Measurements from ENCODE around the gene RIC8B. TPM values are rescaled to one million over a fixed set of nuclear protein-coding genes. Genes with fewer than 3 reads are reported as not detected.
A peak's percentile ranks its signal among the peaks of the same experiment; 100 is the strongest.

Gene RIC8B
- total and polyA plus RNA-seq, 2 of the 13 experiments (the other 11 are each of a cell fraction or from before 2014, with no cell fraction given), result 5.1 to 7.5 TPM

DNA sequence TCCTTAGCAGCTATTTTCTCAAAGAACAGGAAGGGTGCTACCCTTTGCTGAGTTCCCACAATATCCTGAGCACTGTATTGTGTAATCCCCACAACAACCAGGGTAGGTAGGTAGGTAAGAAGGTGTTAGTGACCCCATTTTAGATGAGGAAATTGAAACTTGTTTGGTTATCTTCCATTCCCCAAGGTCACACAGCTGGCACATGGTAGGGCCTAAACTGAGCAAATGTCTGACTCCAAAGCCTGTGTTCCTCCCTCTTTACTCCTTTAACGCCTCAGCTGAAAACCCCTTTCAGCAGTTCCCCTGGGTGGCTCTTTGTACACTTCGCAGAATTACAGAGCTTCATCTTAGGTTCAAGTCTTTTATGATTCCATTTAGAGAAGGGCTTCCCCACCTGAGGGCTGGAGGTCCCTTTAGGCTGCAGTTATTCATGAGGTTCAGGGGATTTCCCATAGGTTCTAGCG lies 26.5 kb upstream of the RIC8B start:
- CTCF ChIA-PET (ENCODE audit: low intra/inter-chr PET ratio, low total read pairs), result no interaction called here
- DNase-seq (ENCODE audit: low spot score), result no peak
- POLR2A ChIA-PET, result interaction anchor here (0.9 kb wide), 1 partner anchor 12 kb away, joined by 3 read pairs; no protein-coding TSS in a partner anchor
- no TSS peak for BruUV-seq (replicated peaks)
- FAIRE-seq, result no peak
- TF ChIP-seq CEBPB (IDR thresholded peaks at IDR 0.05; ENCODE audit: borderline replicate concordance, low read depth, low read length), result peak; percentile 59
- TF ChIP-seq ZNF354B (CRISPR knock-in tag; IDR thresholded peaks at IDR 0.05), result no peak
- intact Hi-C loops (cut with micrococcal nuclease; ENCODE audit: unreplicated experiment), result no loop called here
- Histone ChIP-seq H3K27ac (ENCODE audit: extremely low read length, insufficient read depth, low read length) (no peak overlapping the region), H3K27me3 (ENCODE audit: control insufficient read depth in 1 of 2, insufficient read depth in 2 of 2, low read length in 2 of 2) (no peaks in the 10 kb centered on the region; a peak in 1 of 5 replicates), H3K4me2 (ENCODE audit: low read depth, low read length) (no peak overlapping the region), H3K9me3 (ENCODE audit: low read length) (no peaks in the 10 kb centered on the region), H4K20me1 (ENCODE audit: insufficient read depth, low read length) (no peaks in the 10 kb centered on the region), H3K79me2 (ENCODE audit: insufficient read depth, low read length) (no peaks in the 10 kb centered on the region), H2AFZ (ENCODE audit: low read length) (no peak overlapping the region), H3K9ac (ENCODE audit: insufficient read depth, low read depth, low read length) (no peak overlapping the region), H3K4me1 (ENCODE audit: insufficient read depth, low read length) (peaks cover 10% of the 10 kb centered on the region), H3K4me3 (replicated peaks in 1 of 3; ENCODE audit: insufficient read depth in 1 of 3, low read depth in 2 of 3, low read length in 3 of 3) (no peak overlapping the region), H3K36me3 (replicated peaks in 1 of 2; ENCODE audit: control insufficient read depth in 1 of 2, insufficient read depth in 2 of 2, low read length in 2 of 2) (no peaks in the 10 kb centered on the region)
- ATAC-seq, result no peak
- in situ Hi-C loops (cut with HindIII; ENCODE audit: extremely low pct_ligation_motif_present, low pct_unique_long_range_greater_than_20kb), result no loop called here
- WGBS (ENCODE audit: low lambda C conversion rate), result 61% methylated on average over 3 of the region's 3 CpGs

DNA sequence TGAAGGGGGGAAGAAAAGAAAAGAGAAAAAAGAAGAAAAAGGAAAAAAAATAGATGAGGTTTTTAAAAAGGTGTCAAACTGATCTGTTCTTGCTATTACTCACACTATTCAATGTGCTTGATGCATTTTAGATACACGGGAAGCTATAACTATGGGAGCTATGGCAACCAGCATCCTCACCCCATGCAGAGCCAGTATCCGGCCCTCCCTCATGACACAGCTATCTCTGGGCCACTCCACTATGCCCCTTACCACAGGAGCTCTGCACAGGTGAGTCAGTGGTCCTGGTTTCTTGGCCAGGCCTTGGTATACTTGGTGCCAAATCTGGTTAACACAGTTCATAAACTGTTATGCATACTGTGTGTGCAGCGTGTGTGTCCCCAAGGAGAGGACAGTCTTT lies 24.0 kb upstream of the RIC8B start:
- Histone ChIP-seq H3K4me2 (ENCODE audit: low read depth, low read length) (no peak overlapping the region), H3K4me3 (replicated peaks in 1 of 3; ENCODE audit: insufficient read depth in 1 of 3, low read depth in 2 of 3, low read length in 3 of 3) (no peak overlapping the region), H3K27ac (ENCODE audit: extremely low read length, insufficient read depth, low read length) (no peak overlapping the region), H3K9ac (ENCODE audit: insufficient read depth, low read depth, low read length) (no peak overlapping the region), H3K79me2 (ENCODE audit: insufficient read depth, low read length) (no peaks in the 10 kb centered on the region), H3K4me1 (ENCODE audit: insufficient read depth, low read length) (no peaks in the 10 kb centered on the region), H3K36me3 (replicated peaks in 1 of 2; ENCODE audit: control insufficient read depth in 1 of 2, insufficient read depth in 2 of 2, low read length in 2 of 2) (no peaks in the 10 kb centered on the region), H4K20me1 (ENCODE audit: insufficient read depth, low read length) (no peaks in the 10 kb centered on the region), H3K9me3 (ENCODE audit: low read length) (no peaks in the 10 kb centered on the region), H2AFZ (ENCODE audit: low read length) (no peak overlapping the region), H3K27me3 (ENCODE audit: control insufficient read depth in 1 of 2, insufficient read depth in 2 of 2, low read length in 2 of 2) (no peaks in the 10 kb centered on the region; a peak in 1 of 5 replicates)
- FAIRE-seq (no peak), DNase-seq (ENCODE audit: low spot score) (no peak), ATAC-seq (no peak)
- POLR2A ChIA-PET, result no interaction called here
- intact Hi-C loops (cut with micrococcal nuclease; ENCODE audit: unreplicated experiment), result no loop called here
- BruUV-seq (replicated peaks), result no TSS peak
- in situ Hi-C loops (cut with HindIII; ENCODE audit: extremely low pct_ligation_motif_present, low pct_unique_long_range_greater_than_20kb), result no loop called here
- WGBS (ENCODE audit: low lambda C conversion rate), result 23% methylated on average over 3 of the region's 3 CpGs
- CTCF ChIA-PET (ENCODE audit: low intra/inter-chr PET ratio, low total read pairs), result no interaction called here
- TF ChIP-seq SP4 (CRISPR knock-in tag; IDR thresholded peaks at IDR 0.05) (no peak), BCL6 (CRISPR knock-in tag; IDR thresholded peaks at IDR 0.05) (no peak), NR2C2 (CRISPR knock-in tag; IDR thresholded peaks at IDR 0.05; ENCODE audit: borderline replicate concordance) (no peak), RAD51 (IDR thresholded peaks at IDR 0.05; ENCODE audit: borderline replicate concordance) (no peak), ZNF672 (CRISPR knock-in tag; IDR thresholded peaks at IDR 0.05) (no peak), NFIB (CRISPR knock-in tag; IDR thresholded peaks at IDR 0.05; ENCODE audit: borderline replicate concordance) (no peak), RFX1 (IDR thresholded peaks at IDR 0.05) (no peak), CBFB (CRISPR knock-in tag; IDR thresholded peaks at IDR 0.05) (no peak), CREB1 (IDR thresholded peaks at IDR 0.05) (no peak), CREB1 (CRISPR knock-in tag; IDR thresholded peaks at IDR 0.05) (no peak), ZNF747 (CRISPR knock-in tag; IDR thresholded peaks at IDR 0.05; ENCODE audit: borderline replicate concordance) (no peak), TAF1 (CRISPR knock-in tag; IDR thresholded peaks at IDR 0.05) (no peak), KLF15 (CRISPR knock-in tag; IDR thresholded peaks at IDR 0.05; ENCODE audit: borderline replicate concordance) (no peak)
- TF ChIP-seq, protein P1, sequence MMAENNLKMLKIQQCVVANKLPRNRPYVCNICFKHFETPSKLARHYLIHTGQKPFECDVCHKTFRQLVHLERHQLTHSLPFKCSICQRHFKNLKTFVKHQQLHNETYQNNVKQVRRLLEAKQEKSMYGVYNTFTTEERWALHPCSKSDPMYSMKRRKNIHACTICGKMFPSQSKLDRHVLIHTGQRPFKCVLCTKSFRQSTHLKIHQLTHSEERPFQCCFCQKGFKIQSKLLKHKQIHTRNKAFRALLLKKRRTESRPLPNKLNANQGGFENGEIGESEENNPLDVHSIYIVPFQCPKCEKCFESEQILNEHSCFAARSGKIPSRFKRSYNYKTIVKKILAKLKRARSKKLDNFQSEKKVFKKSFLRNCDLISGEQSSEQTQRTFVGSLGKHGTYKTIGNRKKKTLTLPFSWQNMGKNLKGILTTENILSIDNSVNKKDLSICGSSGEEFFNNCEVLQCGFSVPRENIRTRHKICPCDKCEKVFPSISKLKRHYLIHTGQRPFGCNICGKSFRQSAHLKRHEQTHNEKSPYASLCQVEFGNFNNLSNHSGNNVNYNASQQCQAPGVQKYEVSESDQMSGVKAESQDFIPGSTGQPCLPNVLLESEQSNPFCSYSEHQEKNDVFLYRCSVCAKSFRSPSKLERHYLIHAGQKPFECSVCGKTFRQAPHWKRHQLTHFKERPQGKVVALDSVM (CRISPR knock-in tag; IDR thresholded peaks at IDR 0.05), result no peak
- TF ChIP-seq, protein P2, sequence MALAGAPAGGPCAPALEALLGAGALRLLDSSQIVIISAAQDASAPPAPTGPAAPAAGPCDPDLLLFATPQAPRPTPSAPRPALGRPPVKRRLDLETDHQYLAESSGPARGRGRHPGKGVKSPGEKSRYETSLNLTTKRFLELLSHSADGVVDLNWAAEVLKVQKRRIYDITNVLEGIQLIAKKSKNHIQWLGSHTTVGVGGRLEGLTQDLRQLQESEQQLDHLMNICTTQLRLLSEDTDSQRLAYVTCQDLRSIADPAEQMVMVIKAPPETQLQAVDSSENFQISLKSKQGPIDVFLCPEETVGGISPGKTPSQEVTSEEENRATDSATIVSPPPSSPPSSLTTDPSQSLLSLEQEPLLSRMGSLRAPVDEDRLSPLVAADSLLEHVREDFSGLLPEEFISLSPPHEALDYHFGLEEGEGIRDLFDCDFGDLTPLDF (CRISPR knock-in tag; IDR thresholded peaks at IDR 0.05), result no peak

All from HepG2 (cell line).